GM04504 (cell line): Measurements from ENCODE around the gene LHX8.

Experiments used
- DNase-seq: peaks from one replicate; pipeline ENCODE4 v3.0.0-alpha.2; 2012; ENCODE audit warnings: low read depth

LHX8 gene

GRCh38 chr1:75203415-75204277 lies 69.5 kb downstream of the LHX8 start:
- peak; percentile 18 for DNase-seq

- no peak for DNase-seq
These were observed 74.7 kb downstream of the LHX8 start for GRCh38 chr1:75208862-75209261.
